H7 (cell line): ENCODE measurements around the gene CLEC6A. TPM values are rescaled to one million over a fixed set of nuclear protein-coding genes. Genes with fewer than 3 reads are reported as not detected.

ENCODE experiments used
- DNase-seq: peaks from one replicate; pipeline ENCODE4 v3.0.0; 2012
- H3K27me3 ChIP-seq: 2 replicates; pipeline ENCODE4 v1.6.0; 2011; ENCODE audit warnings: mild to moderate bottlenecking, low read length; ENCODE audit not compliant: control insufficient read depth, insufficient read depth
- H3K36me3 ChIP-seq: replicated peaks from 2 replicates; pipeline ENCODE4 v1.5.1; 2011; ENCODE audit warnings: low read length; ENCODE audit not compliant: control insufficient read depth, insufficient read depth
- H3K4me3 ChIP-seq: 2 replicates; pipeline ENCODE4 v1.5.1; 2011; ENCODE audit warnings: low read depth, mild to moderate bottlenecking, control low read depth, low read length, moderate library complexity; ENCODE audit not compliant: insufficient read depth
- total RNA-seq: library from RNA; depleted of rRNA; stranded (reverse); fragments of >200 nt; shearing (Covaris generic); gene quantifications from 2 replicates; pipeline ENCODE4 v1.2.3, GENCODE V29; 2014; rRNA removed

CLEC6A gene
- total RNA-seq, 1 experiment from 2014 or later: 0.31 TPM

DNA sequence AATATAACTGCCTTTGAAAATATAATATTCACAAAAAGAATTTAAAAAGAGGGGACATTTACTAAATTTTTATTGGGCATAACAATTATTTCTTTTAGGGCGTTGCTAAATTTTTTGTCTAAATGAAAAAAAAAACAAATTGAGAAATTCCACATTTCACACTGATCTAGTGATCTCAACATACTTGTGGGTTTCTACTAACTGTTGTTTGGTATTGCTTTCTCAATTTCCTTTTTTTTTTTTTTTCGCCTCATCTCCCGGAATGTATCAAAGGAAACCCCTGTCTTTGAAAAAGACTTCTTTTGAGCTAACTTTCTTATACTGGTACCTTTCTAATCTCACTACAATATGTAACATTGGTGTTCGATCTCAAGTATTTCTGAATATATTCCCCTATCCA is 57.5 kb downstream of the CLEC6A start, which contains the start of gene CLEC4D:
Gene CLEC4D, plus strand, starts transcription at position 248 of the 400 bp plus-strand sequence. CDS start 230 bp downstream, outside the sequence.
- Histone ChIP-seq H3K27me3 (no peaks in the 10 kb centered on the region), H3K4me3 (no peak within 1 kb of the TSS), H3K36me3 (no peaks in the 10 kb centered on the region)
- no peak for DNase-seq

DNA sequence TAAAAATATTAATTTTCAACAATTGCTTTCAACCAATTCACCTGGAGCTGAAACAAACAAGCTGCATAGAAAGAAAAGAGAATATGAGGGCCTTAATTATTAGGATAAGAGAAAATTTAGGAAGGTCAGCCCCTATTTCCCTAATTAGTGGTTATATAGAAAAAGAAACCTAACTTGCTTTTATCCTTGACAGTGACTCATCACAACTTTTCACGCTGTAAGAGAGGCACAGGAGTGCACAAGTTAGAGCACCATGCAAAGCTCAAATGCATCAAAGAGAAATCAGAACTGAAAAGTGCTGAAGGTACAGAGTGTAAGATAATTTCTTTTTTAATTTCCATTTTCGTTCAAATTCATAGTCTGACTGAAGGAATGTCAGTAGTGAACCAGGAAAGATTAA is 62.2 kb downstream of the CLEC6A start:
- H3K36me3 ChIP-seq: no peaks in the 10 kb centered on the region
- H3K4me3 ChIP-seq: no peak overlapping the region
- no peak for DNase-seq
- H3K27me3 ChIP-seq: no peaks in the 10 kb centered on the region

DNA sequence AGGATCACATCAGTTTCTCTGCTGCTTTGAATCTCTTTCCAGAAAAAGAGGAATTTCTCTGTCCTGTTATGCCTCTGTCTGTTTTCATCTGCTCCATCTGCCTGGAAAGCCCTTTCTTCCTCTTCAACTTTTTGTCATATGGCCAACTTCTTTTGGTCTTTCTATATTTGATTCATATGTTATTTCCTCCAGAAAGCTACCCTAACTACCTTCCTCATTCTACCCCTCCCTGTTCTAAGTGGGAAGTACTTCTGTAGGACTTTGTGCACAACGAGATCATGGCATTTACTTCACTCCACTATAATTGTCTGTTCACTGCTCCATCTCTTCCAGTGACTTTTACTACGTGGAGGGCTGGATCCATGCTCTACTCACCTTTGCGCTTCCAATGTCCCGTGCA is 63.4 kb downstream of the CLEC6A start:
- no peaks in the 10 kb centered on the region for H3K27me3 ChIP-seq
- no peaks in the 10 kb centered on the region for H3K36me3 ChIP-seq
- no peak for DNase-seq

DNA sequence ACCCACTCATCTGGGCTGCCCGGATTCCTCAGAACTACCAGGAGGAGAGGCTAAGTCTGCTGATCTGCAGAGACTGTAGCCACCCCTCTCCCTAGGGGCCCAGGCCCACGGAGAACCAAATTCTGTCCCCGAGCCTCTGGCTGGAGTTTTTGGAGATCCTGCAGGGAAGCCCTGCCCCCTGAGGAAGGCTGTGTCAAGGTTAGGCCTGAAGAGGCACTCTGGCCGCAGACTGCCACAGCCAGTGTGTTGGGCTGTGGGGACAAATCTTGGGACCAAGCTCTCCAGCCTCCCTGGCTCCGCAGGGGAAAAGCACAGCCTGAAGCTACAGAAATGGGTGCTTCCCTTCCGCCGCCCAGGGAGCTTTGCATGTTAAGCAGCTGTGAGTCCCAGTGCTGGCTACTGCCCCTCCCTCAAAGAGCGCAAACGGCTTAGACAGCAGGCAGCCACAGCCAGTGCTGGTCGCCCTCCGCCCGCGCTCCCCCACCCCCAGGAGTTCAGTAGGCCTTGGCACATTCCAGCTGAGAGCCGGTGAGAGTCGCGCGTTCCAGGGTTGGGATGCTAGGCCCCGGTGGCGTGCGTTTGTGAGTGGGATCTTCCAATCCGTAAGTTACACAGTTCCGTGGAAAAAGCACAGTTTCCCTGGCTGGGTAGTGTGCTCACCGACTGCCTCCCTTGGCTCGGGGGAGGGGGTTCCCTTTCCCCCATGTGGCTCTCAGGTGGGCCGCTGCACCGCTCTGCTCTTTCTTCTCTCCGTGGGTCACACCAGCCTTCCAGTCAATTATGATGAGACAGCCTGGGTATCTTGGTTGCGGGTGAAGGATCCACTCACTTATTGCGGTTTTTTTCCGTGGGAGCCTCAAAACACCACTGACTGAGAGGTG is 71.7 kb downstream of the CLEC6A start:
- no peaks in the 10 kb centered on the region for H3K27me3 ChIP-seq
- peak; percentile 49 for DNase-seq
- no peak overlapping the region for H3K4me3 ChIP-seq
- H3K36me3 ChIP-seq: no peaks in the 10 kb centered on the region

More for the DNA sequence above, 63.4 kb downstream of the CLEC6A start:
- H3K4me3 ChIP-seq: no peak overlapping the region

Other genes with a start within 250 kb of the CLEC6A start
- 2.6 and 4.6 TPM in 2 replicates for gene FAM90A1, start 228.3 kb upstream of the CLEC6A start, total RNA-seq
- 0.07 TPM in 1 of 2 replicates, not detected in the other for gene CLEC4D, start 57.5 kb downstream of the CLEC6A start, total RNA-seq
- 0.07 TPM in 1 of 2 replicates, not detected in the other for gene CLEC4E, start 84.9 kb downstream of the CLEC6A start, total RNA-seq
- gene AICDA, start 156.9 kb downstream of the CLEC6A start, total RNA-seq: not detected in 2 replicates
- 0.42 TPM in 1 of 2 replicates, not detected in the other for gene MFAP5, start 206.9 kb downstream of the CLEC6A start, total RNA-seq
- gene RIMKLB, start 242.0 kb downstream of the CLEC6A start, total RNA-seq: 42.4 and 80.3 TPM in 2 replicates